ENCODE data around the gene STOML1.

Gene STOML1

DNA sequence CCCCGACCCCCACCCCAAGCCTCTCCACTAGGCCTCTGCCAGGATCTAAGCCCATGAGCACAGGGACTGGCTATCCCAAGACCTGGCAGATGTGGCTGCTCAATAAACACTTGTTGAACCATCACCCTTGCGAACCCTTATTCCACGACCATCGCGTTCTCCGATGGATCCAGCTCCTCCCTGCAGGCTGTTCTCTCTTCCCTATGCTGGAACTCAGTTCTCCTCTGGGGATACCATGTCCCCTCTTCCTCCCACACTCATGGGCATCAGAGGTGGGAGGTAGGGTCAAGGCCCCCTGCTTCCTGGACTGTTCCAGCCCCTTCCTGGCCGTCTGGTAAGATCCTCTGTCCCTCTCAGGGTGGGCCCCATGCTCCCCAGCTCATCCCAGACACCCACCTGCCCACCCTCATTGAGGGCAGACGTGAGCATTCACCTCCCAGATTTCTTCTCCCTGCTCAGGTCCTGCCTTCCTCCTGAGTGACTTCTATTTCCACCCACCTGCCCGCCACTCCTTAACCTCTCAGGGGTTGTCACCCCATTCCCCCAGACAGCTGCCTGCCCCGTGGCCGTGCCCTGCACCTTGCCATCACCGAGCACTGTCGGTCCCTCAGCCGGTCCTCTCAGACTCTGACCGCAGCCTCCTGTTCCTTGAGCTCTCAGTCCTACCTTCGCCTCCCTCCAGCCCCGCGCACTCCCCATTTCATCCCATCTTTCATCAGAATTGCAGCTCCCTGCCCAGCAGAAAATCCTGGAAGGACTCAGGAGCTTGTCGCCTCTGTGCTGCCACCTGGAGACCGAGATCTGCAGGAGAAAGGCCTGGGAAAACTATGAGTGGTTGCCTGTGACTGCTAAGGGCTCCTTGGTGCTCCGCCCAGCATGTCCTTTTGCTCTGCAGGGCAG is 44.4 kb upstream of the STOML1 start:
- no peaks in the 10 kb centered on the region for H3F3A ChIP-seq (ENCODE audit: insufficient read depth, low read length)
- H3K9me3 ChIP-seq (ENCODE audit: low read length) = no peaks in the 10 kb centered on the region
- H3K4me3 ChIP-seq (ENCODE audit: low read depth, low read length, poor library complexity, severe bottlenecking) = no peak overlapping the region
- no peaks in the 10 kb centered on the region for H4K20me1 ChIP-seq (ENCODE audit: insufficient read depth, low read length)
- H3K36me3 ChIP-seq (ENCODE audit: insufficient read depth, low read length) = no peaks in the 10 kb centered on the region; the same call in 1 of the 2 replicates
- H2AFZ ChIP-seq (ENCODE audit: low read length) = no peak overlapping the region
- no peaks in the 10 kb centered on the region; the same call in 1 of the 2 replicates for H3K27me3 ChIP-seq (ENCODE audit: insufficient read depth, low read length)
- no peak overlapping the region for H3K27ac ChIP-seq (ENCODE audit: low read depth, low read length, poor library complexity, severe bottlenecking)
- no peaks in the 10 kb centered on the region for H3K79me2 ChIP-seq (ENCODE audit: insufficient read depth, low read length)
- H3K4me1 ChIP-seq (ENCODE audit: insufficient read depth, low read length, severe bottlenecking) = no peaks in the 10 kb centered on the region
- H3K9ac ChIP-seq (ENCODE audit: low read length) = no peak overlapping the region
- H3K4me2 ChIP-seq (ENCODE audit: low read length) = no peak overlapping the region
- H3K9me2 ChIP-seq (ENCODE audit: low read depth, low read length) = no peaks in the 10 kb centered on the region
- TF ChIP-seq EZH2 (IDR thresholded peaks at IDR 0.05; ENCODE audit: borderline replicate concordance, low read length) = no peak
- TF ChIP-seq, protein P1, sequence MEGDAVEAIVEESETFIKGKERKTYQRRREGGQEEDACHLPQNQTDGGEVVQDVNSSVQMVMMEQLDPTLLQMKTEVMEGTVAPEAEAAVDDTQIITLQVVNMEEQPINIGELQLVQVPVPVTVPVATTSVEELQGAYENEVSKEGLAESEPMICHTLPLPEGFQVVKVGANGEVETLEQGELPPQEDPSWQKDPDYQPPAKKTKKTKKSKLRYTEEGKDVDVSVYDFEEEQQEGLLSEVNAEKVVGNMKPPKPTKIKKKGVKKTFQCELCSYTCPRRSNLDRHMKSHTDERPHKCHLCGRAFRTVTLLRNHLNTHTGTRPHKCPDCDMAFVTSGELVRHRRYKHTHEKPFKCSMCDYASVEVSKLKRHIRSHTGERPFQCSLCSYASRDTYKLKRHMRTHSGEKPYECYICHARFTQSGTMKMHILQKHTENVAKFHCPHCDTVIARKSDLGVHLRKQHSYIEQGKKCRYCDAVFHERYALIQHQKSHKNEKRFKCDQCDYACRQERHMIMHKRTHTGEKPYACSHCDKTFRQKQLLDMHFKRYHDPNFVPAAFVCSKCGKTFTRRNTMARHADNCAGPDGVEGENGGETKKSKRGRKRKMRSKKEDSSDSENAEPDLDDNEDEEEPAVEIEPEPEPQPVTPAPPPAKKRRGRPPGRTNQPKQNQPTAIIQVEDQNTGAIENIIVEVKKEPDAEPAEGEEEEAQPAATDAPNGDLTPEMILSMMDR (IDR thresholded peaks at IDR 0.05; ENCODE audit: low read length) = peak; percentile 36; the same call in 1 of the 2 replicates

GRCh38 chr15:74035121-74036017 is 43.3 kb upstream of the STOML1 start:
- H3K9me2 ChIP-seq (ENCODE audit: low read depth, low read length) = no peaks in the 10 kb centered on the region
- H3K27me3 ChIP-seq (ENCODE audit: insufficient read depth, low read length) = no peaks in the 10 kb centered on the region
- no peak overlapping the region for H3K9ac ChIP-seq (ENCODE audit: low read length)
- H3K27ac ChIP-seq (ENCODE audit: low read depth, low read length, poor library complexity, severe bottlenecking) = no peak overlapping the region
- TF ChIP-seq, protein P1 (IDR thresholded peaks at IDR 0.05; ENCODE audit: low read length) = no peak
- no peak for TF ChIP-seq EZH2 (IDR thresholded peaks at IDR 0.05; ENCODE audit: borderline replicate concordance, low read length)
- no peaks in the 10 kb centered on the region for H3K79me2 ChIP-seq (ENCODE audit: insufficient read depth, low read length)
- no peak overlapping the region for H3K4me3 ChIP-seq (ENCODE audit: low read depth, low read length, poor library complexity, severe bottlenecking)
- H3K9me3 ChIP-seq (ENCODE audit: low read length) = no peaks in the 10 kb centered on the region
- no peaks in the 10 kb centered on the region for H3K4me1 ChIP-seq (ENCODE audit: insufficient read depth, low read length, severe bottlenecking)
- no peak overlapping the region for H3K4me2 ChIP-seq (ENCODE audit: low read length)
- no peaks in the 10 kb centered on the region for H3F3A ChIP-seq (ENCODE audit: insufficient read depth, low read length)
- H3K36me3 ChIP-seq (ENCODE audit: insufficient read depth, low read length) = no peaks in the 10 kb centered on the region; the same call in 1 of the 2 replicates
- H4K20me1 ChIP-seq (ENCODE audit: insufficient read depth, low read length) = no peaks in the 10 kb centered on the region
- no peak overlapping the region for H2AFZ ChIP-seq (ENCODE audit: low read length)

DNA sequence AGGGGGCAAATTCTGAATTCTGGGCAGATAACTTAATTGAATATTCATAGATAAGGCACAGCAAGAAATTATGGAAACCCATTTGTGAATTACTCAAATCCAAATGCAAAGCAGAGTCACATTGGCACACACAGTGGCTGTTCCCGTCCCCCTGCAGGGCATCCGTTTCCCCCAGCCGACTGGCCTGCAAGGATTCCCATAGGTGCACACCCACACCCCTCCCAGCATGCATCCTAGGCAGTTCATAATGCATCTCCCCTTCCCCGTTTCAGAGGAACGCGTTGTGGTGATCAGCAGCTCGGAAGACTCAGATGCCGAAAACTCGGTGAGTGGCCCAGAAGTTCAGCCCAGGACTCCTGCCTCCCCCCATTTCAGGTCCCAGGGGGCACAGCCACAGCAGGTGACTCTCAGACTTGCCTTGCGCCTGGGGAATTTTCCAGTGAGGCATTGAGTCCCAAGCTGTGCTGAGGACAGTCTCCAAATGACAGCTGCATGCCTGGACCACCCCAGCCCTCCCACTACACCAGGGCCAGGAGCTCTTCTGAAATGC is 42.2 kb upstream of the STOML1 start:
- H3K4me3 ChIP-seq (ENCODE audit: low read depth, low read length, poor library complexity, severe bottlenecking) = no peak overlapping the region
- H3K27ac ChIP-seq (ENCODE audit: low read depth, low read length, poor library complexity, severe bottlenecking) = no peak overlapping the region
- no peaks in the 10 kb centered on the region for H3F3A ChIP-seq (ENCODE audit: insufficient read depth, low read length)
- H3K79me2 ChIP-seq (ENCODE audit: insufficient read depth, low read length) = no peaks in the 10 kb centered on the region
- H3K9me2 ChIP-seq (ENCODE audit: low read depth, low read length) = no peaks in the 10 kb centered on the region
- no peak overlapping the region for H3K4me2 ChIP-seq (ENCODE audit: low read length)
- TF ChIP-seq EZH2 (IDR thresholded peaks at IDR 0.05; ENCODE audit: borderline replicate concordance, low read length) = no peak
- TF ChIP-seq, protein P1 (IDR thresholded peaks at IDR 0.05; ENCODE audit: low read length) = no peak
- H3K4me1 ChIP-seq (ENCODE audit: insufficient read depth, low read length, severe bottlenecking) = no peaks in the 10 kb centered on the region
- H3K9me3 ChIP-seq (ENCODE audit: low read length) = no peaks in the 10 kb centered on the region
- no peak overlapping the region for H3K9ac ChIP-seq (ENCODE audit: low read length)
- H3K36me3 ChIP-seq (ENCODE audit: insufficient read depth, low read length) = no peaks in the 10 kb centered on the region; the same call in 1 of the 2 replicates
- H2AFZ ChIP-seq (ENCODE audit: low read length) = no peak overlapping the region
- H4K20me1 ChIP-seq (ENCODE audit: insufficient read depth, low read length) = no peaks in the 10 kb centered on the region
- H3K27me3 ChIP-seq (ENCODE audit: insufficient read depth, low read length) = no peaks in the 10 kb centered on the region
